Fibroblast of villous mesenchyme (primary cell): Measurements from ENCODE around the gene CALY. TPM values are rescaled to one million over a fixed set of nuclear protein-coding genes. Genes with fewer than 3 reads are reported as not detected.
"Not testable (repeated sequence)": the region's sequence is repeated elsewhere in the genome, so short reads cannot be mapped to it uniquely, and the experiment has no call there.

Experiments used
- DNase-seq: peaks from one replicate; pipeline ENCODE4 v3.0.0-alpha.2; 2010; ENCODE audit warnings: low read depth
- H3K4me3 ChIP-seq: 2 replicates; pipeline ENCODE4 v1.5.1; 2011; ENCODE audit warnings: low read depth, mild to moderate bottlenecking, low read length
- CTCF ChIP-seq: IDR thresholded peaks from 2 replicates; pipeline ENCODE4 v1.5.1; 2012; ENCODE audit warnings: low read depth, mild to moderate bottlenecking, low read length; ENCODE audit not compliant: insufficient read depth
- total RNA-seq: library from RNA; depleted of rRNA; stranded (reverse); fragments of >200 nt; gene quantifications from 2 replicates; pipeline ENCODE4 v1.2.3, GENCODE V29; 2012

CALY gene
- total RNA-seq, 1 donor = not detected

- peak; percentile 76 for DNase-seq
- H3K4me3 ChIP-seq = peak overlapping the region; percentile 58
- TF ChIP-seq CTCF = no peak
Measured at GRCh38 chr10:133324198-133324792, 12.4 kb downstream of the CALY start.

DNA sequence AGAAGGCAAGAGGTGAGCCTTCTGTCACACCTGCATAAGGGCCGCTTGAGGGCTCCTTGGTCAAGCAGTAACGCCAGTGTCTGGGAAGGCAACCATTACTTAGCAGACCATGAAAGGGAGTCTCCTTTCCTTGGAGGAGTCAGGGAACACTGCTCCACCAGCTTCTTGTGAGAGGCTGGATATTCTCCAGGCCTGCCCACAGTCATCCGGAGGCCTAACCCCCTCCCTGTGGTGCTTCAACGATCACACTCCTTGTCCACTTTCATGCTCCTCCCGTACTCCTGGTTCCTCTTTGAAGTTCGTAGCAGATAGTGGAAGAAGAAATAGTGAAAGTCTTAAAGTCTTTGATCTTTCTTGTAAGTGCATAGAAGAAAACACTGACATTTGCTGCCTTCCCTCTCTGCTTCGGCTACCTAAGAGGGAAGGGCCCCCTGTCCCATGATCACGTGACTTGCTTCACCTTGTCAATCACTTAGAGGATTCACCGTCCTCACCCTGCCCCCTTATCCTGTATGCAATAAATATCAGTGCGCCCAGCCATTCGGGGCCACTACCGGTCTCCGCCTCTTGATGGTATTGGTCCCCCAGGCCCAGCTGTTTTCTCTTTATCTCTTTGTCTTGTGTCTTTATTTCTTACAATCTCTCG, 14.5 kb downstream of the CALY start:
- not testable (repeated sequence) for DNase-seq, H3K4me3 ChIP-seq

GRCh38 chr10:133320852-133321422, 15.8 kb downstream of the CALY start:
- not testable (repeated sequence) for DNase-seq

DNA sequence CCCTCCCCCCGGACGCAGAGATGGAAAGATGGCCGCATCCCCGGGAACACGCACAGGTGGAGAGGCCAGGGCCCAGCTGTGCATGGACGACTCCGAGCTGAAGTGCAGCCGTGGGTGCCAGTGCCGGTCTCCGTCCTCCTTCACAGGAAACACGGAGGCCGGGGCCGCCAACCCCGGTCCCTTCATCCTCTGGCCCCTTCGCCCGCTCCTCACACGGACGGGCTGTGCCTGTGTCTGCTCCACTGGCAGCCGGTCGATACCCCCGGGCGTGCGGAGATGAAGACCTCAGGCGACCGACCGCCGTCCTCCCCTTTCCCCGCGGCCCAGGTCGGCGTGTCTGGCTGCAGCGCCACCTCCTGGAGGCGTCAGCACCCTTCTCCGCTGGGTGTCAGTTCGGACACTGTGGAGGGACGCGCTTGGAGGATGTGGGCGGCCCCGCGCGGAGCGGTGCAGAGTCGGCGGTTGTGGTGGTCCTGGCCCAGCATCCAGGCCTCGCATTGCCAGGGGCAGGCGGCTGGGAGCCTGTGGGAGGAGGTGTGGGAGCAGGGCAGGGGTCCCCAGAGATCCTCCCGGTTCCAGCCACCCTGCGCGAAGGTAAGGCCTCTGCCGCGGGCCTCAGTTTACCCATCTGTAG, 18.1 kb downstream of the CALY start:
- TF ChIP-seq CTCF = peak; percentile 79
- peak; percentile 58 for DNase-seq
- peak overlapping the region; percentile 57 for H3K4me3 ChIP-seq

More at GRCh38 chr10:133320852-133321422, 15.8 kb downstream of the CALY start:
- H3K4me3 ChIP-seq = not testable (repeated sequence)

GRCh38 chr10:133316732-133317131, 20.0 kb downstream of the CALY start:
- no peak for DNase-seq
- H3K4me3 ChIP-seq = no peak overlapping the region
- no peak for TF ChIP-seq CTCF

- DNase-seq = no peak
- H3K4me3 ChIP-seq = no peak overlapping the region
- no peak for TF ChIP-seq CTCF
Measured at GRCh38 chr10:133316266-133316665, 20.4 kb downstream of the CALY start.

GRCh38 chr10:133315847-133316246, 20.8 kb downstream of the CALY start:
- H3K4me3 ChIP-seq = no peak overlapping the region
- DNase-seq = no peak
- TF ChIP-seq CTCF = no peak
